SK-N-SH (cell line): ENCODE data around the gene GCN1.

Source experiments
- CTCF ChIP-seq: fragments of 200-600 bp; sonication (generic); IDR thresholded peaks from 2 replicates; pipeline ENCODE4 v1.6.1; 2017; ENCODE audit warnings: antibody characterized with exemption, mild to moderate bottlenecking, moderate library complexity
- EP300 ChIP-seq, 2 experiments: IDR thresholded peaks; 2 replicates each; pipeline versions ENCODE4 v1.4.0 to v1.6.1; 2012; ENCODE audit warnings: borderline replicate concordance in 1 of 2, low read depth in 1 of 2, low read length in 1 of 2
- JUND ChIP-seq: IDR thresholded peaks from 2 replicates; pipeline ENCODE4 v1.4.0; 2012
- PBX3 ChIP-seq: IDR thresholded peaks from 2 replicates; pipeline ENCODE4; 2012
- RCOR1 ChIP-seq: fragments of 150-350 bp; IDR thresholded peaks from 2 replicates; pipeline ENCODE4 v1.6.1; 2017; ENCODE audit warnings: antibody characterized with exemption, low read length
- RFX5 ChIP-seq: IDR thresholded peaks from 2 replicates; pipeline ENCODE4 v1.6.1; 2012; ENCODE audit warnings: mild to moderate bottlenecking, improper control_type of control experiment, low read length
- USF2 ChIP-seq: fragments of 150-350 bp; IDR thresholded peaks from 2 replicates; pipeline ENCODE4 v1.6.1; 2017; ENCODE audit warnings: antibody characterized with exemption, low read length, low read depth, borderline replicate concordance

- TF ChIP-seq CTCF (no peak), RFX5 (no peak), JUND (no peak), USF2 (no peak), EP300 (IDR thresholded peaks at IDR 0.05; ENCODE audit: borderline replicate concordance in 1 of 2, low read depth in 1 of 2, low read length in 1 of 2) (no peak), RCOR1 (no peak), PBX3 (no peak)
Observed at GRCh38 chr12:120237360-120238171, 43.1 kb upstream of the GCN1 start.
